Tibial artery (tissue), 4 donors: ENCODE results near the gene MTCH2.
"Not testable (repeated sequence)": the region's sequence is repeated elsewhere in the genome, so short reads cannot be mapped to it uniquely, and the experiment has no call there.

ENCODE experiments used
- DNase-seq, 2 donors: peaks; one replicate each; pipeline ENCODE4 v3.0.0-alpha.2; 2019
- H3K27ac ChIP-seq, 2 donors: fragments of 200-600 bp; sonication (generic) in 1 of 2; 1 replicate in 1 of 2; 2 replicates in 1 of 2; pipeline ENCODE4 v1.5.1; 2018 to 2019; ENCODE audit warnings: mild to moderate bottlenecking in 1 of 2
- H3K27me3 ChIP-seq, 2 donors: fragments of 200-600 bp; sonication (generic) in 1 of 2; one replicate each; pipeline versions ENCODE4 v1.5.1 to v1.6.0; 2016 to 2019
- H3K36me3 ChIP-seq, 3 donors: fragments of 200-600 bp; sonication (generic) in 2 of 3; one replicate each; pipeline ENCODE4 v1.5.1; 2016 to 2019; ENCODE audit warnings: mild to moderate bottlenecking in 2 of 3
- H3K4me1 ChIP-seq, 4 donors: fragments of 200-600 bp; sonication (generic) in 2 of 4; 1 replicate in 3 of 4; 2 replicates in 1 of 4; pipeline ENCODE4 v1.5.1; 2016 to 2019
- H3K4me3 ChIP-seq, 2 donors: fragments of 200-600 bp; sonication (generic) in 1 of 2; 1 replicate in 1 of 2; 2 replicates in 1 of 2; pipeline ENCODE4 v1.5.1; 2018 to 2019; ENCODE audit warnings: mild to moderate bottlenecking in 2 of 2
- H3K9me3 ChIP-seq, 3 donors: fragments of 200-600 bp; sonication (generic) in 1 of 3; one replicate each; pipeline ENCODE4 v1.5.1; 2016 to 2019
- CTCF ChIP-seq, 2 experiments: fragments of 200-600 bp in 1 of 2; fragments of 450-650 bp in 1 of 2; IDR thresholded peaks; one replicate each; pipeline ENCODE4 v1.5.1; 2017 to 2019; ENCODE audit warnings: antibody characterized with exemption in 2 of 2, mild to moderate bottlenecking in 1 of 2, moderate library complexity in 1 of 2
- intact Hi-C: fragments of 100-400 bp; cut with DNase I; formaldehyde crosslinking; loops from one replicate; pipeline ENCODE4 v1.15.0; 2023; ENCODE audit warnings: low total_unique reads

MTCH2 gene

DNA sequence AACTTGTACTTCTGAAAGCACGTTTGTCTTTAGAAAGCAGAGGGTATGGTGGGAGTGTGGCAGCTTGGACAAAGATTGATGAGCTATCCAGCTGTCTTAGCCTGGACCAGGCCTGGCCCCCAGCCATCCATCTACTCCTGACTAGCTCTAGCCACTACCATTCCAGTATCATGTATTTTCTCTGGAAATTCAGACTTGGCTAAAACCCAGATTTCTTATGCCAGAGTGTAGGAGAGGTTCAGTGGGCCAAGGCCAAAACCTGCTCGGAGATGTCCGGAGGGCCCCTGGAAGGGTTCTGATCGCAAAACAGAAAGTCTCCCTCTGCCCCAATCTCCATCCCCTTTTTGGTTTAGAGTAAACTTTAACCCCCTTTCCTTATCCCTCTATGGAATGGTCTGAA, 24.8 kb upstream of the MTCH2 start:
- DNase-seq = no peak
- H3K4me3 ChIP-seq = no peak overlapping the region
- no peaks in the 10 kb centered on the region for H3K4me1 ChIP-seq
- H3K27ac ChIP-seq = no peak overlapping the region
- no peaks in the 10 kb centered on the region for H3K36me3 ChIP-seq
- intact Hi-C loops = no loop called here
- TF ChIP-seq CTCF (IDR thresholded peaks at IDR 0.05) = no peak
- H3K27me3 ChIP-seq = peaks cover 0 to 3% of the 10 kb centered on the region in 2 donors
- no peaks in the 10 kb centered on the region for H3K9me3 ChIP-seq

DNA sequence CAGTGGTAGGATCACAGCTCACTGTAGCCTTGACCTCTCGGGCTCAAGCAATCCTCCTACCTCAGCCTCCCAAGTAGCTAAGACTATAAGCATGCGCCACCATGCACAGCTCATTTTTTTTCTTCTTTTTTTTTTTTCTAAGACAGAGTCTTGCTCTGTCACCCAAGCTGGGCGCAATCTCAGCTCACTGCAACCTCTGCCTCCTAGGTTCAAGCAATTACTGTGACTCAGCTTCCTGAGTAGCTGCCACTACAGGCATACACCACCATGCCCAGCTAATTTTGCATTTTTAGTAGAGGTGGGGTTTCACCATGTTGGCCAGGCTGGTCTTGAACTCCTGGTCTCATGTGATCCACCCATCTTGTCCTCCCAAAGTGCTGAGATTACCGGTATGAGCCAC, 22.6 kb upstream of the MTCH2 start:
- H3K9me3 ChIP-seq = not testable (repeated sequence)

GRCh38 chr11:47661245-47661644, 18.9 kb upstream of the MTCH2 start:
- Histone ChIP-seq H3K4me3 (no peak overlapping the region), H3K27me3 (peaks cover 0 to 3% of the 10 kb centered on the region in 2 donors), H3K9me3 (no peaks in the 10 kb centered on the region), H3K36me3 (no peaks in the 10 kb centered on the region), H3K4me1 (no peaks in the 10 kb centered on the region), H3K27ac (no peak overlapping the region)
- TF ChIP-seq CTCF (IDR thresholded peaks at IDR 0.05) = no peak
- no peak for DNase-seq
- intact Hi-C loops = no loop called here

More for the DNA sequence above, 22.6 kb upstream of the MTCH2 start:
- H3K36me3 ChIP-seq, DNase-seq, intact Hi-C loops, H3K27me3 ChIP-seq, H3K4me3 ChIP-seq, H3K4me1 ChIP-seq, H3K27ac ChIP-seq: not testable (repeated sequence)

- H3K4me3 ChIP-seq = no peak overlapping the region
- intact Hi-C loops = no loop called here
These were observed 16.9 kb upstream of the MTCH2 start for GRCh38 chr11:47659276-47659675.

GRCh38 chr11:47656260-47656885, 14.0 kb upstream of the MTCH2 start:
- Histone ChIP-seq H3K27me3 (no peaks in the 10 kb centered on the region), H3K36me3 (no peaks in the 10 kb centered on the region), H3K4me1 (no peaks in the 10 kb centered on the region), H3K27ac (no peak overlapping the region), H3K4me3 (no peak overlapping the region), H3K9me3 (no peaks in the 10 kb centered on the region)
- no peak for TF ChIP-seq CTCF (IDR thresholded peaks at IDR 0.05)
- no peak for DNase-seq
- intact Hi-C loops = no loop called here

More at GRCh38 chr11:47659276-47659675, 16.9 kb upstream of the MTCH2 start:
- DNase-seq = no peak
- H3K27ac ChIP-seq = no peak overlapping the region
- no peaks in the 10 kb centered on the region for H3K9me3 ChIP-seq
- no peak for TF ChIP-seq CTCF (IDR thresholded peaks at IDR 0.05)
- no peaks in the 10 kb centered on the region for H3K4me1 ChIP-seq
- H3K27me3 ChIP-seq = peaks cover 0 to 3% of the 10 kb centered on the region in 2 donors
- H3K36me3 ChIP-seq = no peaks in the 10 kb centered on the region

DNA sequence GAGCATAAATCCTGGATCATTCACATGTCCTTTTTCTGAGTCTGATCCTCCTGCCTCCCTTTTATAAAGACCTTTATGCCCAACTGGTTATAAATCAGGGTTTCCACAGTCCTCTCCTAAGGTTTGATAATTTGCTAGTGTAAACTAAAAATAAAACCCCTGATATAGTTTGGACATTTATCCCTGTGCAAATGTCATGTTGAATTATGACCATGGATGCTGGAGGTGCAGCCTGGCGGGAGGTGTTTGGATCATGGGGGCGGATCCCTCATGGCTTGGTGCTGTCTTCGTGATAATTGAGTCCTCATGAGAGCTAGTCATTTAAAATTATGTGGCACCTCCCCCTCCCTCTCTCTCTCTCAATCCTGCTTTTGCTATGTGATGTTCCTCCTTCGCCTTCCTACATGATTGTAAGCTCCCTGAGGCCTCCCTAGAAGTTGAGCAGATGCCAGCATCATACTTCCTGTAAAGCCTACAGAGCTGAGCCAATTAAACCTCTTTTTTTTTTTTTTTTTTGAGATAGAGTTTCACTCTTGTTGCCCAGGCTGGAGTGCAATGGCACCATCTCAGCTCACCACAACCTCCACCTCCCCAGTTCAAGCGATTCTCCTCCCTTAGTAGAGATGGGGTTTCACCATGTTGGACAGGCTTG, 9.6 kb upstream of the MTCH2 start:
- intact Hi-C loops = no loop called here

More for the DNA sequence above, 9.6 kb upstream of the MTCH2 start:
- H3K9me3 ChIP-seq = no peaks in the 10 kb centered on the region
- no peak overlapping the region for H3K4me3 ChIP-seq
- no peak for TF ChIP-seq CTCF (IDR thresholded peaks at IDR 0.05)
- H3K4me1 ChIP-seq = no peaks in the 10 kb centered on the region
- no peaks in the 10 kb centered on the region for H3K27me3 ChIP-seq
- peak in 1 of 2 donors; percentile 13 for DNase-seq
- H3K27ac ChIP-seq = no peak overlapping the region
- H3K36me3 ChIP-seq = no peaks in the 10 kb centered on the region
